T-helper 2 cell treated with Interferon-gamma antibody and Interleukin-4, amounts not matched to agents 100 ng/mL and 5 ng/mL, for 36 hours (primary cell): ENCODE measurements around the gene PNPT1. TPM values are rescaled to one million over a fixed set of nuclear protein-coding genes. Genes with fewer than 3 reads are reported as not detected.
"Not testable (repeated sequence)": the region's sequence is repeated elsewhere in the genome, so short reads cannot be mapped to it uniquely, and the experiment has no call there.

Source experiments
- intact Hi-C: fragments of 100-400 bp; cut with micrococcal nuclease; formaldehyde crosslinking; loops from one replicate; pipeline ENCODE4 v1.15.1; 2023
- total RNA-seq: library from RNA; stranded (reverse); gene quantifications from 2 replicates; pipeline ENCODE4 v1.2.3, GENCODE V29; 2022

Gene PNPT1
- total RNA-seq: 28.2 and 34.4 TPM in 2 replicates

DNA sequence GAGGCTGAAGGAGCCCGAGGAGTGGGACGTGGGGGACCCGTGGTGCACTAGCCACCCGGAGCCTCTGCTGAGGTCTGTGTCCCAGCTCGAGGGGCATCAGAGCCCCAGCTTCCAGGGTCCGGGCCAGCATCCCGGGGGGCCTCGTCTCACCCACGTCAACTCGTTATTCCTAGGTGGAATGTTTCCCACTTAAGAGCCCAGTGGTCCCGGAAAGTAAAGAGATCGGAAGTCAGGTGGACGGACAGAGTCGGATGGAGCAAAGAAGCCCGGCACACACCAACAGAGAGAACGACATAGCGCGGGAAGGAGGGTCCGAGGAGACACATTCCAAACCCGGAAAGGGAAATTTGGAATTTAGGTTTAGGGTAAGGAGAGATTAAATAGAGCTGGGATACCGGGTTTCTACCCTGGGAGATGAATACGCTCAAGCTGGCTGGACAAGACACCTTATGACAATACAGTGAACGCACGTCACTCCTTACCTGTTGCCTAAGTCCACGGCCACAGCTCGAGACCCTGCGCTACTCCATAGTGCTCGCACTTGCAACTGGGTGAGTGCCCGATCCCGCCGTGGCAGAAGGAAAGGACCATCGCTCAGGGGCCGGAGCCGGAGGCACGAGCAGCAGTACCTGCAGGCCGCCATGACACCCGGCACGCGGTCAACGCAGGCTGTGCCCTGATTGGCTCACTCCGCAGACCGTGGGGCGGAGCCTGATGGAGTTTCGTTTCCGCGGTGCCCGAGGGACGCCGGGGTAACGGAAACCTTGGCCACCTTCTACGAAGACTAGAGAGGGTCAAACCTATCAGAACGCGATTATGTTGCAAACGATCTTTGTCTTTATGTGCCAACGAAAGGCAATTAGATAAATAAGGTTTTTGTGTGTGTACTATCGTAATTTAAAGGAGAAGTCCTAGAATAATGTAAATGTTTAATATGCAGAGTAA lies at the start of gene PNPT1:
Gene PNPT1 (minus strand): TSS at position 664 of the 945 bp plus-strand sequence. CDS start 21 bp downstream, at position 643.
- intact Hi-C loops: loop anchor here (1.0 to 10.0 kb wide), 7 partner anchors 76 to 1926 kb away; partner anchors contain the start of genes CCDC88A, CFAP36, CHAC2 and EML6

DNA sequence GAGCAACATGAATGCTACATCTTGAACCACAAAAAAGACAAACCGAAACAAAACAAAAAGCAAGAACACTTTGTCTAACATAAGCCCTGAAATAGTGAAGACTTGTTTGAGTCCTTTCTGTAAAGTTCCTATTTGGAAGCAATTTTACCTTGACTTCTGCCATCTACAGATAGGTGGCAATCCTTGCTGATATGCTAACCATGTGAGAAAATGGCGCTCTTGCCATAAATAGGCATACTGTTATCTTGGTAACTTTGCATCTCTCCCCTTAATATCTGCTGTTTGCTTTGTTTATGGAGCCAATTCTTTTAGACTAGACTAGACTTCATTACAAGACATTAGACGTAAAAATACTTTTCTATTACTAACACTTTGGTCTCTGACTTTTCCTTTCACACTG lies 49.4 kb upstream of the PNPT1 start:
- intact Hi-C loops: no loop called here

GRCh38 chr2:55736019-55736536 lies 42.4 kb upstream of the PNPT1 start:
- intact Hi-C loops: not testable (repeated sequence)

GRCh38 chr2:55734726-55735125 lies 41.1 kb upstream of the PNPT1 start:
- intact Hi-C loops: no loop called here

- intact Hi-C loops: no loop called here
Observed at GRCh38 chr2:55733335-55733734, 39.7 kb upstream of the PNPT1 start.

DNA sequence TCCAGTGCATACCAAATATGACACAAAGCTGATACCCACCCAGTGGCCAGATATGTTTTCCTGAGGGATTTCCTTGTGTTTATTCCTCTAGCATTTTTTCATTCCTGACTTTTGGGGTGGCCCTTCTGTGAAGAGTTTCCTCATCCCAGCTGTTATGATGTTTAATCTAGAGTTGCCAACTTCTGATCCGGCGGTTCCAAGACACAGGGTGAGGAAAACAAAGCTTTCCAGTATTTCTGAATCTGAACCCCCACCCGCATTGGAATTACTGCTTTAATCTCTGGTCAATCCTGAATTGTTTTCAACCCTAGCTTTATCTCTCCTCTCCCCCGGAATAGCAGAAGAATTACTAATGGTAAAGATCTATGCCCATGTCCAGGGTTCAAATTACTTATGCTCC lies 39.2 kb upstream of the PNPT1 start:
- intact Hi-C loops: no loop called here

DNA sequence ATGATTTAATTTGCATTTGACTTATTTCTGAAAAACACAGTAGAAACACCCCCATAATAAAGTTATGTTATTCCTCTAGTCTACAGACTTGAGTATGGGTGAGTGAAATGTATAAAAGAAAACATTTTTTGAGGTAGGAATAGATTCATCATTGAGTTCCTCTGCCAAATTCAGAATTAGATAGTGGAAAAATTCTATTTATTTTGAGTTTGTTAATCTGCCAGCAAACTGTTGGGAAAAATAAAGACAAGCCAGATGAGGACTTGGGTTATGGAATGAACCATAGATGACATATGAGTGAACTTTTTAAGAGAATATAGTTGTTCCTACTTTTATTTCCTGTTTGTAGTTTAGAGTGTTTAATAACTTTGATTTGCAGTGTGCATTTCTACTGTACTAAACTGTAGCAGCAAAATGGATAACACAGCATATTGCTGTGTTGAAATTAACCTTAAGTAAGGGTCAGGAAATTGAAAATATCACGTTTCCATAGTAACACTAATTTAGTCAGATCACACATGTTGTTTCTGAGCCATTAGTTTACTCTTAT lies 35.6 kb upstream of the PNPT1 start:
- intact Hi-C loops: no loop called here

DNA sequence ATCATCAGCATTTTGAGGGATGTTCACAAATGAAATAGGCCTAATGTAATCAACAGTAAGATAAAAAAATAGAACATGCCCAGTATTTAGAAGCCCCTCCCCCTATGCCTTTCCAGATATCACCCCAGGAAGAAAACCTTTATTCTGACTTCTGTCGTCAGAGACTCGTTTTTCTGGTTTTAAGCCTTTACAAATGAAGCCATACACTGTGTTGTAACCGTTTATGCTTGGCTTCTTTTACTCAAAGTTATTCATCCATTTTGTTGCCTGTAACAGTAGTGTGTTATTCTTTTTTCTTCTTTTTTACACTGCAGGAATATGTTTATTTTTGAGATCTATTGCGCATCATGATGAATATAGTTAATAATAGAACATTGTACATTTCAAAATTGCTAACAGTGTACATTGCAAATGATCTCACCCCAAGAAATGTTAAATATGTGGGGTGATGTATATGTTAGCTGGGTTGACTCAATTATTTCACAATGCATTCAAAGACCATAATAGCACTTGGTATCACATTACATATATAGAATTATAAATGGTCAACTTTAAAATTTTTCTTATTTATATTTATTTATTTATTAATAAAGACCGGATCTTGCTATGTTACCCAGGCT lies 28.1 kb upstream of the PNPT1 start:
- intact Hi-C loops: no loop called here

- intact Hi-C loops: no loop called here
Observed at GRCh38 chr2:55720417-55720816, 26.8 kb upstream of the PNPT1 start.

DNA sequence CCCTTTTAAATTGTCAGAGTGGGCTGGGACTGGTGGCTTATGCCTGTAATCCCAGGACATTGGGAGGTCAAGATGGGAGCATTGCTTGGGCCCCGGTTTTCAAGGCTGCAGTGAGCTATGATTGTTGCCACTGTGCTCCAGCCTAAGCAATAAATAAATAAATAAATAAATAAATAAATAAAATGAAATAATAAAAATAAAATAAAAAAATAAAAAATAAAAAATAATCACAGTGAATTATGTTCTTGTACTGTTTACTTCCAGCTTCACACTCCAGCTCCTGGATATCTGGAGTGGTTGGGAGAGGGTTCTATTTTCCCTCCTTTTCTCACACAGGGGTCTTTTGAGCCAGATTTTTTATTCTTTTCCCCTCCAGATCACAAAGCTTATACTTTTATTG lies 26.2 kb upstream of the PNPT1 start:
- intact Hi-C loops: loop anchor here (2.0 kb wide), 1 partner anchor 1797 kb away; no protein-coding TSS in a partner anchor

DNA sequence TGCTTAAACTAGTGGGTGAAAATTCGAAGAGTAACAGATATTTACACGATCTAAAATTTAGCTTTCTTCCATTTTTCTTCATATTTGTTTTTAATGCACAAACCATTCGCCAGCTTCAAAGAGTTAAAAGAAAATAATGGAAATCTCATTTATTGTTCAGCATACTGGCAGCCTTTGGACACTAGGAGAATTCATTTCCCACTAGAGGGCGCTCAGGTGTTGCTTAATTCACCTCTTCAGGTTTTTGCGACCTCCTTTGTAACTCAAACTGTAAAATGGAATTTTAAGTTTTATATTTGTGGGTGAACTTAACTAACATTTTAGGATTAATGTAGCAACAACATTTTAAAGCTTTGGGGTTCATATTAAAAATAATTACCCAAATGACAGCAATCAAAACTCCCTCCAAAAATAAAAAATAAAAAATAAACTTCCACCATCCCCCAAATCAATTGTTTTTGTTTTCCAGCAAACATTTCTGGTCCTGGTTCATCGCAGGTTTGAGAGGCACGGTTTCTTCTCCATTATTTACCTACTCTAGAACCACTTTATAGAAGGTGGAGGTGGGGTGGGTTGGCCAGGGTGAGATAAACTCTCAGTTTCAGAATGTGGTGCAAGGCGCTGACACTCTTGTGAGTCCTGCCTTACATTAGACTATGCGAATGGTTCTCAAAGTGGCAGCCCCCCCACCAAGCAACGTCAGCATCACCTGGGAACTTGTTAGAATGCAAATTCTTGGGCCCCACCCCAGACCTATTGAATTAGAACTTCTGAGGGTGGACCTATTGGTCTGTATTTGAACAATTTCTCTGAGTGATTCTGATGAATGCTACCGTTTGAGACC lies 24.7 kb upstream of the PNPT1 start:
- intact Hi-C loops: loop anchor here (1.0 to 2.0 kb wide), 3 partner anchors 243 to 1798 kb away; no protein-coding TSS in a partner anchor

DNA sequence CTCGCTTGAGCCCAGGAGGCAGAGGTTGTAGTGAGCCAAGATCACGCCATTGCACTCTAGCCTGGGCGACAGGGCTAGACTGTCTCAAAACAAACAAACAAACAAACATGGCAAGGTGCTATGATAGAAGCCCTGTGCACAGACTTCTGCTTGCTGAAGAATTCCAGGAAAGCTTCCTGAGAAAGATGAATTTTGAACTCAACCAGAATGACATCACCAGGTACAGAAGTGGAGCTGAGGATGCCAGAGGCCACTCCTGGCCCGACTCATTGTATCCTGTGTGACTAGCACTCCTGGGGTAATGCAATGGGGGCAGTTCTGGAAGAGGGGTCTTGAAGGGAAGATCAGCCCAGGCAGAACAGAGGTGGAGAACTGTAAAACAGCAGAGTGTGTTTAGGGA lies 22.0 kb upstream of the PNPT1 start:
- intact Hi-C loops: no loop called here

- intact Hi-C loops: not testable (repeated sequence)
Observed at GRCh38 chr2:55715178-55715577, 21.5 kb upstream of the PNPT1 start.

DNA sequence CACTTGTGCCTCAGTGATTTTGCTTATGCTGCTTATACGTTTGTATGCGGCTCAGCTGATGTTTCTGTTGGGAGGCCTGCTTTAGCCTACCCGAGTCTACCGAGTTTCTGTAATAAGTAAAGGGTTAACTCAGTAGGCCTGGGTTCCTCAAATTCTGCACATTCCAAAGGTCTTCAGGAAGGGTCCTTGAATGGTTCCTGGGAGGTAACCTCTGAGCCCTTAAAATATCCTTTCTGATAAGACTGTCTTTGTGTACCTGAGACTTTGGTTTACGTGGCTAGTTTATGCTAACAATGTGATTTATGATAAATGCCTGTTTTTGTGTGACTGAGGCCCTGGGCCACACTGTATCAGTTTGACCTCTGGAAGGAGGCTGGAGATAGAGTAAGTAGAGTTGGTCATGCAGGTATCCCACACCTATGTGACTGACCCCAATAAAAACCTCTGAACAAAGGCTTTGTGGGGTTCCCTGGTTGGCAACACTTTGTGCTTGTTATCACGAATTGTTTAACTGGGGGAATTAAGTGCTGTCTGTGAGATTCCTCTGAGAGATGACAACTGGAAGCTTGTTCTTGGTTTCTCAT lies 18.9 kb upstream of the PNPT1 start:
- intact Hi-C loops: no loop called here

DNA sequence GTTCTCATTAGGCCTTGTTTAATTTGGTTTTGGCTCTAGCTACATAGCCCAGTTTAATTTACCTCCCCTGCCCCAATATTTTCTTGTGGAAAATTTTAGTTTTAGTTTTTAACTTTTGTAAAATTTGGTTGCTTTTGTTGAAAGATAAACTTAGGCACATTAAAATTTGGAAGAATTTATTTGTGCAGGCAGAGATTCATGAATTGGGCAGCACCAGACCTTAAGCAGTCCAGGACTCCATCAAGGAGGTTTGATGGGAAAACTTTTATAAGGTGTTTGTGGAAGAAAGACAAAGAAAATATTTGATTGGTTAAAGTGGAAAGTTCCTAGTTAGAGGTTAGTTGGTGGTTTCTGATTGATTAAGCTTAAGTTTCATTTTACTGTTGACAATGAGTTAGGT lies 16.4 kb upstream of the PNPT1 start:
- intact Hi-C loops: no loop called here

GRCh38 chr2:55707751-55708150 lies 14.1 kb upstream of the PNPT1 start:
- intact Hi-C loops: no loop called here

DNA sequence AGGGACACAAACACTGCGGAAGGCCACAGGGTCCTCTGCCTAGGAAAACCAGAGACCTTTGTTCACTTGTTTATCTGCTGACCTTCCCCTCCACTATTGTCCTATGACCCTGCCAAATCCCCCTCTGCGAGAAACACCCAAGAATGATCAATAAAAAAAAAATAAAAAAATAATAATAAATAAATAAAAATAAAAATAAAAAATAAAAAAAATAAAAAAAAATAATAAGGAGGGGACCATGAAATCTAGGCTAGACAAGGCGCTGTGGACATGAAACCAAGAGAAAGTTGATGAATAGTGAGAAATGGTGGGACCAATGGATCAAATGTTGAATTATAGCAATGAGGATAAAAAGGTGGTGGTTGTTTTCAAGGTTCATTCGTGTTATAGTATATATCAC lies 12.6 kb upstream of the PNPT1 start:
- intact Hi-C loops: not testable (repeated sequence)

GRCh38 chr2:55705027-55705653 lies 11.5 kb upstream of the PNPT1 start:
- intact Hi-C loops: no loop called here

GRCh38 chr2:55703350-55703749 lies 9.7 kb upstream of the PNPT1 start:
- intact Hi-C loops: no loop called here

GRCh38 chr2:55692740-55693139 lies 904 bp downstream of the PNPT1 start:
- intact Hi-C loops: loop anchor here (1.0 to 10.0 kb wide), 7 partner anchors 75 to 1925 kb away; partner anchors contain the start of genes CCDC88A, CFAP36, CHAC2 and EML6
